ENCODE measurements around the gene CDH4. TPM values are rescaled to one million over a fixed set of nuclear protein-coding genes. Genes with fewer than 3 reads are reported as not detected.

CDH4 gene
- total and polyA plus RNA-seq, 2 of the 8 experiments (the other 6 are each of a cell fraction or from before 2014, with no cell fraction given): 4.3 to 7.9 TPM

GRCh38 chr20:61734733-61735502 is 482.9 kb downstream of the CDH4 start:
- H3K9ac ChIP-seq (replicated peaks in 1 of 4; ENCODE audit: extremely low read depth in 1 of 4, low read depth in 3 of 4, low read length in 3 of 4): no peak overlapping the region
- no peak overlapping the region for H3K14ac ChIP-seq (ENCODE audit: insufficient read length)
- no peaks in the 10 kb centered on the region; the same call in 1 of the 2 replicates for H3K23me2 ChIP-seq (ENCODE audit: low read depth, low read length)
- no peaks in the 10 kb centered on the region for H3K79me2 ChIP-seq (ENCODE audit: control insufficient read depth in 1 of 2, insufficient read depth in 2 of 2, low read length in 2 of 2)
- no peak overlapping the region for H2BK20ac ChIP-seq (ENCODE audit: low read length)
- WGBS, 2 experiments (ENCODE audit: extremely low coverage in 1 of 2, insufficient coverage in 1 of 2, insufficient read length in 1 of 2, insufficient replicate concordance in 2 of 2, low coverage in 1 of 2, low lambda C conversion rate in 2 of 2, missing lambda C conversion rate in 1 of 2): 88% methylated on average over 20 of the region's 26 CpGs; no CpG with 5 or more reads in 1 of the 2 experiments
- no peak for TF ChIP-seq JUND (IDR thresholded peaks at IDR 0.05; ENCODE audit: low read length)
- no peak for TF ChIP-seq KDM1A (IDR thresholded peaks at IDR 0.05; ENCODE audit: borderline replicate concordance, low read length)
- TF ChIP-seq FOSL1 (IDR thresholded peaks at IDR 0.05; ENCODE audit: insufficient read depth, low read depth, low read length): no peak
- no peak for TF ChIP-seq TBP (IDR thresholded peaks at IDR 0.05; ENCODE audit: low read depth, low read length)
- TF ChIP-seq HDAC2 (IDR thresholded peaks at IDR 0.05; ENCODE audit: borderline replicate concordance in 1 of 2, low read depth in 2 of 2, low read length in 2 of 2): no peak
- no peak for TF ChIP-seq ZNF274 (IDR thresholded peaks at IDR 0.05; ENCODE audit: borderline replicate concordance, extremely low read depth, low read length)
- no peak for TF ChIP-seq RAD21 (IDR thresholded peaks at IDR 0.05 in 1 of 2, conservative IDR thresholded peaks at IDR 0.05 in 1 of 2; ENCODE audit: low read depth in 2 of 2, low read length in 2 of 2)
- TF ChIP-seq CHD1 (IDR thresholded peaks at IDR 0.05; ENCODE audit: low read depth, low read length): no peak
- TF ChIP-seq SP4 (IDR thresholded peaks at IDR 0.05; ENCODE audit: low read length): no peak
- TF ChIP-seq BCL11A (IDR thresholded peaks at IDR 0.05; ENCODE audit: low read depth in 2 of 2, low read length in 2 of 2): no peak
- TF ChIP-seq SP2 (IDR thresholded peaks at IDR 0.05; ENCODE audit: low read length): no peak
- no peak overlapping the region; the same call in 1 of the 2 replicates for H3K18ac ChIP-seq (ENCODE audit: extremely low read depth, low read length)
- DNase-seq (ENCODE audit: low read depth in 1 of 2, low spot score in 2 of 2) (no peak), FAIRE-seq (no peak)
- POLR2A ChIA-PET (ENCODE audit: partially characterized antibody): no interaction called here
- H2BK120ac ChIP-seq (replicated peaks; ENCODE audit: low read depth, low read length): no peak overlapping the region
- H4K5ac ChIP-seq (ENCODE audit: insufficient read length, low read depth, low read length): no peak overlapping the region
- no peak overlapping the region for H3K4me3 ChIP-seq (ENCODE audit: extremely low read depth in 1 of 4, insufficient read depth in 2 of 4, low read depth in 3 of 4, low read length in 4 of 4)
- H2BK12ac ChIP-seq (ENCODE audit: low read depth, low read length): no peak overlapping the region
- H3K27ac ChIP-seq (ENCODE audit: low read depth, low read length): no peak overlapping the region
- no peak overlapping the region for H4K91ac ChIP-seq (replicated peaks; ENCODE audit: insufficient read length, low read length)
- H3K4me2 ChIP-seq (ENCODE audit: insufficient read depth in 1 of 2, low read depth in 2 of 2, low read length in 2 of 2): no peak overlapping the region
- H4K20me1 ChIP-seq (replicated peaks in 1 of 2; ENCODE audit: control insufficient read depth in 1 of 2, insufficient read depth in 2 of 2, low read length in 2 of 2): no peaks in the 10 kb centered on the region
- H3K23ac ChIP-seq (ENCODE audit: insufficient read length): no peak overlapping the region
- CTCF ChIA-PET (ENCODE audit: partially characterized antibody): interaction anchor here (1.0 to 1.9 kb wide), 3 partner anchors 10 to 152 kb away, joined by 3 to 11 read pairs (median 3); no protein-coding TSS in a partner anchor
- no peaks in the 10 kb centered on the region for H3K9me3 ChIP-seq (ENCODE audit: insufficient read depth in 2 of 2, low read depth in 1 of 2, low read length in 1 of 2)
- H3K4ac ChIP-seq (replicated peaks; ENCODE audit: insufficient read length, low read depth, low read length): no peak overlapping the region
- H3K79me1 ChIP-seq (ENCODE audit: low read depth, low read length): no peaks in the 10 kb centered on the region
- no peaks in the 10 kb centered on the region for H3K36me3 ChIP-seq (ENCODE audit: control insufficient read depth in 2 of 4, insufficient read depth in 4 of 4, low read length in 3 of 4)
- H4K8ac ChIP-seq (ENCODE audit: extremely low read depth, insufficient read depth, low read length): no peak overlapping the region
- H3K4me1 ChIP-seq (replicated peaks in 1 of 4; ENCODE audit: control insufficient read depth in 3 of 4, insufficient read depth in 4 of 4, low read length in 3 of 4): no peaks in the 10 kb centered on the region
- no peak overlapping the region for H3K56ac ChIP-seq (replicated peaks; ENCODE audit: insufficient read length, low read depth, low read length)
- H3K27me3 ChIP-seq (replicated peaks in 1 of 4; ENCODE audit: control insufficient read depth in 3 of 4, extremely low read depth in 1 of 4, insufficient read depth in 3 of 4, low read length in 3 of 4): peaks cover 0 to 3% (median 1%) of the 10 kb centered on the region in 4 experiments; a peak in 2 of 7 replicates
- no peak overlapping the region for H2AK5ac ChIP-seq (ENCODE audit: low read depth, low read length)
- no peak overlapping the region for H2AFZ ChIP-seq (ENCODE audit: low read length)
- H2BK5ac ChIP-seq (ENCODE audit: low read depth, low read length): no peak overlapping the region
- H2BK15ac ChIP-seq (ENCODE audit: low read length): no peak overlapping the region

Measured in H1 (cell line).